Inflammatory macrophage treated with lipopolysaccharide for 1 hour (primary cell): ENCODE measurements around the gene AP1AR.
"Not testable (repeated sequence)": the region's sequence is repeated elsewhere in the genome, so short reads cannot be mapped to it uniquely, and the experiment has no call there.

Experiments used
- DNase-seq, 2 donors: peaks; one replicate each; pipeline ENCODE4 v3.0.0-alpha.2; 2020 to 2022

The AP1AR gene

GRCh38 chr4:112279025-112279881, 47.7 kb downstream of the AP1AR start:
- DNase-seq, result peak in 1 of 2 donors; percentile 63

- no peak for DNase-seq
Measured at GRCh38 chr4:112279882-112280315, 48.3 kb downstream of the AP1AR start.

GRCh38 chr4:112280386-112281056, 48.9 kb downstream of the AP1AR start:
- DNase-seq, result peak; percentile 29 to 53

- DNase-seq, result peak in 1 of 2 donors; percentile 64
Measured at GRCh38 chr4:112281895-112282398, 50.4 kb downstream of the AP1AR start.

- DNase-seq, result no peak
Measured at GRCh38 chr4:112282860-112283667, 51.5 kb downstream of the AP1AR start.

GRCh38 chr4:112284166-112284565, 52.6 kb downstream of the AP1AR start:
- no peak for DNase-seq

- peak; percentile 80 to 87 for DNase-seq
Measured at GRCh38 chr4:112284662-112285411, 53.2 kb downstream of the AP1AR start.

DNA sequence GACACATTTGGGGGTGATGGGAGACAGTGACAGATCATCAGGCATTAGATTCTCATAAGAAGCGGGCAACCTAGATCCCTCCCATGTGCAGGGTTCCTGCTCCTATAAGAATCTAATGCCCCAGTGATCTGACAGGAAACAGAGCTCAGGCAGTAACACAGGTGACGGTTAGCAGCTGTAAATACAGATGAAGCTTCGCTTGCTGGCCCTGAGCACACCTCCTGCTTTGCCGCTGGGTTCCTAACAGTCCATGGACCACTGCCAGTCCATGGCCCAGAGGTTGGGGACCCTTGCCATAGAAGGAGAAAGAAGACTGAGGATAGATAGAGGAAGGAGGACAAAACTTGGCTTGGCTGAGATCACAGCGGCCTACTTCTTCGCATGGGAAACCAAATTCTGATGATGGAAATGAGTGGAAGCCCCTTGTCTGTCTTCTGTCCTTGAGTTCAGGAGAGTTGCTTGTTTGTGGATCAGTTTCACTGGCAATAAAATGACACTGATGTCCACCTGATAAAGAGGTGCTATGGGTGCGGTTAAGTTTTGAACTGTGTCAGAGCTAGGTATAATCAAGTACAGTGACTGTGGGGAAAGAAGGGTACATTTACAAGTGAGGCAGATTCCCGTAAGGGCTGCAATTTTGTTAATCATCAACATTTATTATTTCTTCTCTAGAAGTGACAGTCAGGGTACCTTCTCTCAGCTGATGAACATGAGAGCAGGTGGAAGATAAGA, 55.8 kb downstream of the AP1AR start:
- no peak for DNase-seq

DNA sequence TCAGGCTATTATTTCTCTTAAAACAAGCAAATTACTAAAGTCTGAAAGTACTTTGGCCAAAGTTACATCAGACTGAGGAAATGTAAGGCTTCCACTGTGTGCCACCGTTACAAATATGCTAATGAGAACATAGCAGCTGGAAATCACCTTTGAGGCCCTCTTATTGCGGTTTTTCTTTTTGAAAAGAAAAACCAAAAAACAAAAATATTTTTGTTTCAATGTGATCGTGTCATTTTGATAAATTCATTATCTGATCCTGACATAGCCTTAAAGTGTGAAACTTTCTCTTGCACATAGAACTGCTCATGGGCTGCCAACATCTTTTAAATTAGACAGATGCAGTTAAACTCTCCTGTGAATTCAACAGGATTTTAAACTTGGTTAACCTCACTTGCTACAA, 56.9 kb downstream of the AP1AR start:
- DNase-seq, result peak; percentile 59 to 66

GRCh38 chr4:112289407-112290253, 58.0 kb downstream of the AP1AR start:
- no peak for DNase-seq

DNA sequence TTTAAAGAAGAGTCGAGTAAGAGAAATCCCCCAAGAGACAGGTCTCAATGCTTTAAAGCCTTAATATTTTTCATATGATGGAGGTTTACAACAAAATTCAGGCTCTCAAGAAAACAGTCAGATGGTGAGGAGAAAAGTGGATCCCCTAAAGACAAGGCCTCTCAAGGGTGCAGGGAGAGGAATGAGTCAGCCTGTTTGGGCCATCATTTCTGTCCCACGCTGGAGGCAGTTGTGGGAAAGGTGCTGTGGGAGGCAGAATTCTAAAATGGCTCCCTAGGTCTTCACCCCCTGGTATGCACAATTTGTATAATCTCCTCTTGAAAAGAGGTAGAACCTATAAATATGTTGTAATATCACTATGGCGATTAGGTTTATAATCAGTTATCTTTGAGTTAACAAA, 58.8 kb downstream of the AP1AR start:
- DNase-seq, result no peak

DNA sequence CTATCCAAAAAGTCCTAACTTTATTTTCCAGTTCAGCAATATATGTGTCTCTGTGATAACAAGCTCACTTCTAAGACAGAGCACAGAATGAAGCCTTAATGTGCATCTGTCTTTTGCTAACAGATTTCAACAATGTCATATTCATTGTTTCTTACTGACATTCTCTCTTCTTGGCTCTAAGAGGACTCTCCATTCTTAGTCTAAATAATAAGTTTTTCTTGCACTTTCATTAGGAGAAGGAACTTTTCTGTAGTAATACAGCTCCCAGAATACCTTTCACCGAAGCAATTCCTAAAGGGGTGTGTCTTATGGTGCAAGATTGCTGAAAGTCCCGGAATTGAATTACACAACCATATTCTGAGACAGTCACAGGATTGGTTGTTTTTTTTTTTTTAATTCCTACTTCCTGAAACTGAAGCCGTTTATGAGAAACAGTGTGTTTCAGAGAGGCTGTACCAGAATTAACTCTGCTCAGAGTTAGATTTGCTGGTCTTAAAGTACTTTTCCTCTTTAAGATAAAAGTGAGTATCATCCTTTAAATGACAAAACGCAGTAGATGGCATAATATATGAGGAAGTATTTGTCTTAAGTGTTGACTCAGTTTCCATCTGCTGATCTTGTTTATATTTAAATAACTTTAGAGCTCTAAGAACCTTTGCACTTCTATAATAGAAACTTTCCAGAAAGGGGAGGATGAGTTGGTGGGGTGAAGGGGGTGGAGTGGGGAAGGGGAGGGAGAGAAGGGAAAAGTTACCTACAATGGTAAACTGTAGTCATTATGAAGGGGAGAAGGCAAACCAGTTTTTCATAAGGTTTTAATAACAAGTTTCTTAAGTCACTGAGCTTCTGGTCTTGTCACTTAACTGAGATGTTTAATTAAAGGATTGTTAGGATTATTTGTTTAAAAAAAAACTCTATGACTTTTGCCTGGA, 65.6 kb downstream of the AP1AR start, which contains the start of gene ALPK1:
Gene ALPK1 (plus strand): TSS at position 421 of the 932 bp plus-strand sequence.
- DNase-seq, result peak; percentile 92 to 97

DNA sequence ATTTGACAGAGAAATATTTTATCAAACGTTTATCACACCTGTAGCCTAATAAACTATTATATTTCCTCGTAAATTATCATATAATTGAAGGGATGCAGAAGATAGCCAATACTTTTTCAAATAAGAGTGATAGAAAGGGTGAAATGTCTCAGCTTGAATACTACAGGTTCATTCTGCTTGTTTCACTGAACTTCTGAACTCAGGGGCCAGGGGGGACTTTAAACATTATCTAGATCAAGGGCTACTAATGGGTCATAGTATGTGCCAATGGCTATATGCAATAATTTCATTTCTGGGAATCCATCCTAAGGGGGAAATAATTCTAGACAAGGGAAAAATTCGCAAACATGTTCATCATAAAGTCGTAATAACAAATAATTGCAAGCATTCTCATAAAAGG, 68.1 kb downstream of the AP1AR start:
- no peak for DNase-seq

GRCh38 chr4:112302320-112303274, 71.0 kb downstream of the AP1AR start:
- no peak for DNase-seq

DNA sequence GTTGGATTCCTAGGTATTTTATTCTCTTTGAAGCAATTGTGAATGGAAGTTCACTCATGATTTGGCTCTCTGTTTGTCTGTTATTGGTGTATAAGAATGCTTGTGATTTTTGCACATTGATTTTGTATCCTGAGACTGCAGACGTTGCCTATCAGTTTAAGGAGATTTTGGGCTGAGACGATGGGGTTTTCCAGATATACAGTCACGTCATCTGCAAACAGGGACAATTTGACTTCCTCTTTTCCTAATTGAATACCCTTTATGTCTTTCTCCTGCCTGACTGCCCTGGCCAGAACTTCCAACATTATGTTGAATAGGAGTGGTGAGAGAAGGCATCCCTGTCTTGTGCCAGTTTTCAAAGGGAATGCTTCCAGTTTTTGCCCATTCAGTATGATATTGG, 73.9 kb downstream of the AP1AR start:
- DNase-seq, result peak in 1 of 2 donors; percentile 28

GRCh38 chr4:112309263-112309791, 77.7 kb downstream of the AP1AR start:
- not testable (repeated sequence) for DNase-seq

- DNase-seq, result no peak
Measured at GRCh38 chr4:112311516-112311915, 79.9 kb downstream of the AP1AR start.
